Activated CD8-positive, alpha-beta memory T cell treated with anti-CD3 and anti-CD28 coated beads, Interleukin-2, amount 50 U/mL, for 4 hours (primary cell): Measurements from ENCODE around the gene MERTK.
"Not testable (repeated sequence)": the region's sequence is repeated elsewhere in the genome, so short reads cannot be mapped to it uniquely, and the experiment has no call there.

Experiments used
- DNase-seq: peaks from one replicate; pipeline ENCODE4 v3.0.0-alpha.2; 2020

MERTK gene

GRCh38 chr2:112018846-112019245, 120.4 kb downstream of the MERTK start:
- no peak for DNase-seq

GRCh38 chr2:112019569-112019982, 121.2 kb downstream of the MERTK start:
- DNase-seq: no peak

GRCh38 chr2:112020561-112020960, 122.2 kb downstream of the MERTK start:
- DNase-seq: no peak

DNA sequence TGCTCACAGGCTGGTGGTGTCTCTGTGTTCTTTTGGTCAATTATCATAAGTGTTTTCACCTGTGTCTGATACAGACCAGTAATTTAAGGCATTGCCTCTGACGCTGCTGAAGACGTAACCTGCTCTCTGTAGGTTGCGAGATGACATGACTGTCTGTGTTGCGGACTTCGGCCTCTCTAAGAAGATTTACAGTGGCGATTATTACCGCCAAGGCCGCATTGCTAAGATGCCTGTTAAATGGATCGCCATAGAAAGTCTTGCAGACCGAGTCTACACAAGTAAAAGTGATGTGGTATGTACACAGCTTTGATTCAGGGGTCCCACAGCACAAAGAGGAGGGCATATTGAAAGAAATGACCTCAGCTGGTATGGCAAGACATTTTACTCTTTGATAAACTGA, 122.9 kb downstream of the MERTK start:
- no peak for DNase-seq

DNA sequence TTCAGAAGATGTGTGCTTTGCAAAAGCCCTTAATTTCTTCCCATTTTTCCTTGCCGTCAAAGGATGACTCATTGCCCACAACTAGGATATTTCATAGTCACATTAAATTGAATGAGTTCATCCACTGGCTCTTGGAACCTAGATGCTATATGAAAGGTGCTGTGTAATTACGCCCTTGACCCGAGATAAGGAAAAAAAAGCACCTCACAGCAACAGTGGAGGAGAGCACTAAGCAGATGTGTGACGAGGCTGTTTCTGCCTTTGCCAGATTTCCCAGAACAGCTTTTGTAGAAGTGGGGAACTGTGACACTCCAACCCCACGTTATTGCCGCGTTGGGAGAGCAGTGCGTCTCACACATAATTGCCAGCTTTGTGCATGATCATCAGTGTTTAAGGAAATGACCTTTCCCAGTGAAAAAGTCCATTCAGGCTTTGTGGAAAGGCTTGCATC, 123.4 kb downstream of the MERTK start:
- DNase-seq: no peak

DNA sequence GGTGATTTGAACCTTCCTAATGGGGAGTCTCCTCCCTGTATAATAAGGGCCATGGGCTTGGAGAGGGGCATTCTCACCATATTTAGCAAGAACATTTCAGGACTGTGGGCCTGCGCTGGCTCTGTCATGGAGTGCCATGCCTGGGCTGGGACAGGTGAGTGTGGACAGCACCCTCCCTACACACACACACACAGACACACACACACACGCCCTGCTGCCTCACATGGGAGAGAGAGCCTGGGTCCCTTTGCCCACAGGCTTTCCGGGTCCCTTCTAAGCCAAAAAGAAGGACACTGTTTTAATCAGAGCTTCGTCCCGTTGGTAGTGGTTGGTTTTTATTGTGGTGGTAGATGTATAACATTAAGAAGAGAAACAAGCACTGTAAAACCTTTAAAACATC, 125.3 kb downstream of the MERTK start:
- no peak for DNase-seq

GRCh38 chr2:112024231-112024630, 125.8 kb downstream of the MERTK start:
- DNase-seq: no peak

DNA sequence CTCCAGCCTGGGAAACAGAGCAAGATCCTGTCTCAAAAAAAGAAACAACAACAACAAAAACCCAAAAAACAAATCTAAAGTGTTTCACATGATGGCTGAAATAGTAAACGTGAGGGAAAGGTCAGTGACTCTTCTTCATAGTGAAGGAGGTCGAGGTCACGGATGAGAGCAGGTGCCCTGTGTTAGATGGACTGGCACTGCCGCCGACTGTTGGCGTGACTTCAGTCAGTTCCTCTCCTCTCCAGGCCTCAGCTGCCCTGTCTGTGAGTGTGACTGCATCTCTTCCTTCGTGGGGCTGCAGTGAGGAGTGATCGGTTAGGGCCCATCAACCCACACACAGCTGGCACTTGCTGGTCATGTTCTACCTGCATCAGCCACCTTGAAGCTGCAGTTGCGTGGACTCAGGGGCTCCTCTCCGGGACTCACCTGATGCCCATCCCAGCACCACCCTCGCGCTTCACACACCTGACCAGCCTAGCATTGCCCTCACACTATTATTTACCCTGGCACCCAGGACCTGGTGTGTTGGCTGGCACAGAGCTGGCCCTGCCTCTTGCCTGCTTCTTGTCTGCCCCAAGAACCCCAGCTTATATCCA, 126.6 kb downstream of the MERTK start:
- DNase-seq: no peak

DNA sequence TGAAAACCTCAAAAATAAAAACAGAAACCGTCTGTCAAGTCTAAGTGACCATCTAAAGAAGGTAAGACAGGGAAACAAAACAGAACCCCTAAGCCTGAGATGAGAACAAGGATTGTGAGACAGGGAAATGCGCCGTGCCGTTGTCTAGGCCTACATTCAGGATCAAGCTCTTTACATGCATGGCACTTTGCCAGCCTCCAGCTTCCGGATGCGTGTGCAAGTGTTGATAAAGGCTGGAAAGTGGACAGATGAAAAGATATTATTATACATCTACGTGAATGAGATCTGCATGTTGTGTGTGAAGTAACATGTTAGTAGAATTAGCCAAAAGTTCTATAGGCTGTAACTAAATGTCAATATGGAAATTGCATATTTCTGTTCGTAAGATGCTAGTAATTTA, 128.1 kb downstream of the MERTK start:
- no peak for DNase-seq

DNA sequence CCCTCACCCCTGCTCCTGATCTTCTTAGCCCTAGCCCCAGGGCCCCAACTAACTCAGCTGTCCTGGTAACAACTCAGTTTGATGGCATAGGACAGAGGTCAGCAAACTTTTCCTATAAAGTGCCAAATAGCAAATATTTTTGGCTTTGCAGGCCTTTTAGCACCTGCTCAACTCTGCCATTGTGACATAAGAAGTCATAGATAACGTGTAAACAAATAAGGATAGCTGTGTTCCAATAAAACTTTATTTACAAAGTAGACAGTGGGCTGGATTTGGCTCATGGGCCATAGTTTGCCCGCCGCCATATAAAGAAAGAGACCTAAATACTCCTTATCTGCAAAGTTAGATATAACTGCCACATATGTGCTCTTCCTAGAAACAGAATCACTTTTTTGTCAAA, 129.4 kb downstream of the MERTK start:
- no peak for DNase-seq

- DNase-seq: no peak
These were observed 130.8 kb downstream of the MERTK start for GRCh38 chr2:112029164-112029563.

GRCh38 chr2:112031473-112032223, 133.2 kb downstream of the MERTK start:
- no peak for DNase-seq

DNA sequence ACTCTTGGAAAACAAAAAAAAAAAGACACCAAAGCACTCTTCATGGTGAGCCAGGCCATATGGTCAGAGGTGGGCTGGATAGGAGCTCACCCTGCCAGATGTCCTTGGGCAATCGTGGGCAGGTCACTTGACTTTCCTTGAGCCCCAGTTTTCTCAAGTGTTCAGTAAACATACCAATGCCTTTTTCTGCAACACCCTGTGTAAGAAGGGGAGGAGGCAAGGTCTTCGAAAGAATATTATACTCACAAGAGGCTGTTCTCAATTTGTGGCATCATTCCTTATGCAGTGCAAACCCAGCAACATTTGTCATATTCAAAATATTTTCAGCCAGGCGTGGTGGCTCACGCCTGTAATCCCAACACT, 133.8 kb downstream of the MERTK start:
- no peak for DNase-seq

GRCh38 chr2:112032689-112033465, 134.5 kb downstream of the MERTK start:
- no peak for DNase-seq

DNA sequence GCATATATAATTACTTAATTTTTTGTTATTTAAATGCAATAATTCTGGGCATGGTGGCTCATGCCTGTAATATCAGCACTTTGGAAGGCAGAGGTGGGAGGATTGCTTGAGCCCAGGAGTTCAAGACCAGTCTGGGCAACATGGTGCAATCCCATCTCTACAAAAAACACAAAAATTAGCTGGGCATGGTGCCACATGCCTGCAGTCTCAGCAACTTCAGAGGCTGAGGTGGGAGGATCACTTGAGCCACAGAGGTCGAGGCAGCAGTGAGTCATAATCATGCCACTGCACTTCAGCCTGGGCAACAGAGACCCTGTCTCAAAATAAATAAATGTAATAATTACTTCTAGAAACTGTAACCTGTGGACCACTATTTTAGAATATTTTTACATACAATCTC, 135.2 kb downstream of the MERTK start:
- DNase-seq: no peak

DNA sequence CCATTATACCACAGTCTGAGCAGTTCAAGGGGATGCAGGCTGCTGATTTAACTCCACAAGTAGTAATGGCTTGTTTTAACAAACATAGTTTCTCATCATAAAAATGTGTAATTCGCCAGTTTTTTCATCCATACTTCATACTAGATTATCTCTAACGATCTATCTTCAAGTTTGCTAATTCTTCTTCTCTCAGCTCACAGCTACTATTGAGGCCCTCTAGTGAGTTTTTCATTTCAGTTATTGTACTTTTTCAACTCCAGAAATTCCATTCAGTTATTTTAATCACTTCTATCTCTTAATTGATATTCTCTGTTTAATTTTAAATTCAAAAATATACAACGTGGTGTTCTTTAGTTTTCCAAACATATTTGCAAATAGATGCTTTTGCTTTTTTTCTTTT, 136.5 kb downstream of the MERTK start:
- no peak for DNase-seq

DNA sequence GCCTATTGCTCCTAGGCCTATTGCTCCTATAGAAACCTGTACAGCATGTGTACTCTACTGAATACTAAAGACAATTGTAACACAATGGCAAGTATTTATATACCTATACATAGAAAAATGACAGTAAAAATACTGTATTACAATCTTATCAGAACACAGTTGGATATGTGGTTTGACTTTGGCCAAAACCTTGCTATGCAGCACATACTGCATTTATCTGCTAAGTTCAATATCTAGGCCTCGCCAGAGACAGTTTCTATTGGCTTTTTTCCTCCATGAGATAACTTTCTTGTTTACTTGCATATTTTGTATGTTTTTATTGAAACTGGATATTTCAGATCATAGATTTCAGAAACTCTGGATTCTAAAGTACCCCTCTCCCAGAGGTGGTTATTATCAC, 137.4 kb downstream of the MERTK start:
- no peak for DNase-seq

DNA sequence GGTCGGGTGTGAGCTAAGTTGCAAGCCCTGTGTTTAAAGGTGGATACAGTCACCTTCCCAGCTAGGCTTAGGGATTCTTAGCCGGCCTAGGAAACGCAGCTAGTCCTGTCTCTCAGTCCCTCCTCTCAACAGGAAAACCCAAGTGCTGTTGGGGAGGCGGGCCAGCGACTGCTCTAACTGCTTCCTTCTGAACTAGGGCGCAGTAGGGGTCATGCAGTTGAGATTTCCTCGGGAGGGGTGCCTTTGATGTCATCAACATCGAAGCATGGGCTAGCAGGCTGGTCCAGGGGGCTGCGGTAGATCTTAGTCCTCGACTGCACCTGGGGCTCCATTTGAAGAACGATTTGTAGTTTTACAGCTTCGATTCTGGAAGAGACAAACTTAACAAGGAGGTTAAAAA, 141.1 kb downstream of the MERTK start:
- DNase-seq: not testable (repeated sequence)

GRCh38 chr2:112040066-112040465, 141.7 kb downstream of the MERTK start:
- not testable (repeated sequence) for DNase-seq

- DNase-seq: not testable (repeated sequence)
These were observed 143.1 kb downstream of the MERTK start for GRCh38 chr2:112041460-112041859.

DNA sequence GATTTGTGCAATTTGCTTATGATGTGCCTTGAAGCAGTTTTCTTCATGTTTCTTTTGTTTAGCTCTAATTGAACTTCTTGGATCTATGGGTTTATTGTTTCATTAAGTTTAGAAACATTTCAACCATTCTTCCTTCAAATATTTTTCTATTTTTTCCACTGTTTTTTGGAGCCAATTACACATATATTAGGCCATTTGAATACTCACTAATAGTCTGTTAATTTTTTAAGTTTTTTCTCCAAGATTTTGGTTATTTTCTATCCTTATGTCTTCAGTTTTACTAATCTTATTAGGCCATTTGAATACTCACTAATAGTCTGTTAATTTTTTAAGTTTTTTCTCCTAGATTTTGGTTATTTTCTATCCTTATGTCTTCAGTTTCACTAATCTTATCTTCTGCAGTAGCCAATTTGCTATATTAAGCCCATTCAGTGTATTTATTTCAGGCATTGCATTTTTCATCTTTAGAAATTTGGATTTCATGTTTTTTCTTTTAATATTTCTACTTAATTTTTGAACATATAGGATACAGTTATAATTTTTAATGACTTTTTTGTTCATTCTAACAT, 147.1 kb downstream of the MERTK start:
- no peak for DNase-seq

DNA sequence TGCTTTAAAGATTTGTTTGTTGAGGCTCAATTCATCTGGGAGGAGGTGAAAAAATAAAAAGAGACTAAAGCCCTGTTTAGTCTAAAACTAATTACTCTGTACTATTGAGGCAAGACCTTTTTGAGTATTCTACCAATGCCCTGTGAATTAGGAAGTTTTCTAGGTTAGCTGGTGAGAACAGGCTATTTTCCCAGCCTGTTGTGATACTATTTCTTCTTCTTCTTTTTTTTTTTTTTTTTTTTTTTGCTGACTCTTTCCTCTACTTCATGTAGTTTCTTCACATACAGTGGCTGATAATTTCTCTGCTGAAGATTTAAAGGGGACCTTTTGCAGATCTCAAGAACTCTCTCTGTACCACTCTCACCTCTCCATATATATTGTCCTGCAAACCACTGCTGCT, 147.8 kb downstream of the MERTK start:
- no peak for DNase-seq

GRCh38 chr2:112047537-112048235, 149.3 kb downstream of the MERTK start:
- no peak for DNase-seq
